Neutrophil (primary cell): ENCODE data around the gene BCL11A.

Experiments
- H3K27ac ChIP-seq: fragments of 200-600 bp; sonication (generic); 2 replicates; pipeline ENCODE4 v1.5.1; 2016; ENCODE audit warnings: mild to moderate bottlenecking, moderate library complexity
- H3K27me3 ChIP-seq: fragments of 200-600 bp; sonication (generic); 2 replicates; pipeline ENCODE4 v1.6.0; 2016; ENCODE audit warnings: mild to moderate bottlenecking
- H3K36me3 ChIP-seq: fragments of 200-600 bp; sonication (generic); 2 replicates; pipeline ENCODE4 v1.5.1; 2017
- H3K4me1 ChIP-seq, 2 experiments: fragments of 200-600 bp in 1 of 2; sonication (generic) in 1 of 2; 1 replicate in 1 of 2; 2 replicates in 1 of 2; pipeline versions ENCODE4 v1.5.1 to v1.6.1; 2013 to 2016; ENCODE audit warnings: low read depth in 1 of 2, low read length in 1 of 2, mild to moderate bottlenecking in 1 of 2, moderate library complexity in 1 of 2; ENCODE audit not compliant: control insufficient read depth in 1 of 2, insufficient read depth in 1 of 2
- H3K4me3 ChIP-seq, 2 experiments: fragments of 200-600 bp in 1 of 2; sonication (generic) in 1 of 2; 1 replicate in 1 of 2; 2 replicates in 1 of 2; pipeline ENCODE4 v1.5.1; 2013 to 2016; ENCODE audit warnings: low read depth in 1 of 2, low read length in 1 of 2, mild to moderate bottlenecking in 1 of 2, moderate library complexity in 1 of 2
- H3K9me3 ChIP-seq: fragments of 200-600 bp; sonication (generic); 2 replicates; pipeline ENCODE4 v1.5.1; 2016
- CTCF ChIP-seq: fragments of 200-600 bp; sonication (generic); IDR thresholded peaks from 2 replicates; pipeline ENCODE4 v1.5.1; 2016; ENCODE audit warnings: antibody characterized with exemption

Gene BCL11A

GRCh38 chr2:60499651-60500265 lies 53.7 kb downstream of the BCL11A start:
- no peaks in the 10 kb centered on the region for H3K36me3 ChIP-seq
- TF ChIP-seq CTCF, result no peak
- H3K9me3 ChIP-seq, result no peaks in the 10 kb centered on the region
- peaks cover 42 to 52% of the 10 kb centered on the region in 2 experiments for H3K4me1 ChIP-seq
- no peak overlapping the region for H3K4me3 ChIP-seq
- no peaks in the 10 kb centered on the region for H3K27me3 ChIP-seq
- H3K27ac ChIP-seq, result peak overlapping the region; percentile 64

- no peaks in the 10 kb centered on the region for H3K9me3 ChIP-seq
- peak overlapping the region; percentile 64 for H3K27ac ChIP-seq
Measured at GRCh38 chr2:60498816-60499429, 54.5 kb downstream of the BCL11A start.

GRCh38 chr2:60498127-60498815 lies 55.2 kb downstream of the BCL11A start:
- Histone ChIP-seq H3K9me3 (no peaks in the 10 kb centered on the region), H3K27me3 (no peaks in the 10 kb centered on the region), H3K27ac (peak overlapping the region; percentile 64), H3K36me3 (no peaks in the 10 kb centered on the region), H3K4me1 (peaks cover 33 to 40% of the 10 kb centered on the region in 2 experiments), H3K4me3 (no peak overlapping the region)
- no peak for TF ChIP-seq CTCF

More at GRCh38 chr2:60498816-60499429, 54.5 kb downstream of the BCL11A start:
- Histone ChIP-seq H3K4me1 (peaks cover 34 to 43% of the 10 kb centered on the region in 2 experiments), H3K4me3 (no peak overlapping the region), H3K36me3 (no peaks in the 10 kb centered on the region), H3K27me3 (no peaks in the 10 kb centered on the region)
- TF ChIP-seq CTCF, result no peak

- no peak overlapping the region for H3K4me3 ChIP-seq
- no peaks in the 10 kb centered on the region for H3K36me3 ChIP-seq
- H3K27me3 ChIP-seq, result no peaks in the 10 kb centered on the region
- H3K27ac ChIP-seq, result peak overlapping the region; percentile 64
- peaks cover 33 to 39% of the 10 kb centered on the region in 2 experiments for H3K4me1 ChIP-seq
- H3K9me3 ChIP-seq, result no peaks in the 10 kb centered on the region
- TF ChIP-seq CTCF, result no peak
Measured at GRCh38 chr2:60497500-60497899, 56.0 kb downstream of the BCL11A start.

GRCh38 chr2:60496956-60497355 lies 56.5 kb downstream of the BCL11A start:
- peaks cover 33 to 37% of the 10 kb centered on the region in 2 experiments for H3K4me1 ChIP-seq
- H3K27ac ChIP-seq, result peak overlapping the region; percentile 0
- no peaks in the 10 kb centered on the region for H3K27me3 ChIP-seq
- H3K9me3 ChIP-seq, result no peaks in the 10 kb centered on the region
- TF ChIP-seq CTCF, result no peak
- H3K4me3 ChIP-seq, result no peak overlapping the region
- no peaks in the 10 kb centered on the region for H3K36me3 ChIP-seq
